ENCODE measurements around the gene CDH24. TPM values are rescaled to one million over a fixed set of nuclear protein-coding genes. Genes with fewer than 3 reads are reported as not detected.

The CDH24 gene
- total and polyA plus RNA-seq, 2 experiments from 2014 or later: 8.6 to 13.4 TPM

DNA sequence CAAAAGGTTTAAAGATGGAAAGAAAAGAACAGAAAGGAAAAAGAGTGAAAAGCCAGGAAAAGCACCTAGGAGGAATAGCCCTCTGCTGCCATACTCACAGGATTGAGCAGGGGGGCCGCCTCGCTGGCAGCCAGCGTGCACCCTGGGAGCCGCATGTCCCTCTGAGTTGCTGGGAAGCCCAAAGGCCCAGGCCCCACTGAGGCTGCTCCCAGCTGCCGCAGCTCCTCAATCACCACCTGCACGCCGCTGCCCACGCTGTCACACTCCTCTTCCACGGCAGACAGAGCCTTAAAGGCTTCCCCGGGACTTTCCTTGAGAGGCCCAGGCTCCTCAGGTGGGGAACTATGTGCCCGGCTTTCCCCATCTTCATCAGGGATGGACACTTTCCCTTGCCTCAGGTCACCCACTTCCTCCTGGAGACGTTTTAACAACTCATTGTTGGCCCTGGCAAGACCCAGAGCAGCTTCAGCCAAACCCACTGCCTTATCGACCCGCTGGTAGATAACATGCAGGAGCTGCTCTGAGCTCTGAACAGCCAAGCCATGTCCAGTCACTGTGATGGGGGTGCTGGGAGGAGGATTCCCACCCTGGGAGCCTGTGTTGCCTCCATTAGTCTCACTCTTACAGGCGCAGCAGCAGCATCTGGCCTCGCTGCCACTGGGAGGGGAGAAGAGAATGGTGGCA lies 58.8 kb downstream of the CDH24 start:
- no peak overlapping the region for H3K27ac ChIP-seq
- H3K36me3 ChIP-seq: no peaks in the 10 kb centered on the region
- H3K4me1 ChIP-seq (ENCODE audit: low read depth): peaks cover 7% of the 10 kb centered on the region
- DNase-seq (ENCODE audit: low read depth in 1 of 2, low spot score in 1 of 2): peak in 1 of 2 donors; percentile 40
- TF ChIP-seq, protein P1, sequence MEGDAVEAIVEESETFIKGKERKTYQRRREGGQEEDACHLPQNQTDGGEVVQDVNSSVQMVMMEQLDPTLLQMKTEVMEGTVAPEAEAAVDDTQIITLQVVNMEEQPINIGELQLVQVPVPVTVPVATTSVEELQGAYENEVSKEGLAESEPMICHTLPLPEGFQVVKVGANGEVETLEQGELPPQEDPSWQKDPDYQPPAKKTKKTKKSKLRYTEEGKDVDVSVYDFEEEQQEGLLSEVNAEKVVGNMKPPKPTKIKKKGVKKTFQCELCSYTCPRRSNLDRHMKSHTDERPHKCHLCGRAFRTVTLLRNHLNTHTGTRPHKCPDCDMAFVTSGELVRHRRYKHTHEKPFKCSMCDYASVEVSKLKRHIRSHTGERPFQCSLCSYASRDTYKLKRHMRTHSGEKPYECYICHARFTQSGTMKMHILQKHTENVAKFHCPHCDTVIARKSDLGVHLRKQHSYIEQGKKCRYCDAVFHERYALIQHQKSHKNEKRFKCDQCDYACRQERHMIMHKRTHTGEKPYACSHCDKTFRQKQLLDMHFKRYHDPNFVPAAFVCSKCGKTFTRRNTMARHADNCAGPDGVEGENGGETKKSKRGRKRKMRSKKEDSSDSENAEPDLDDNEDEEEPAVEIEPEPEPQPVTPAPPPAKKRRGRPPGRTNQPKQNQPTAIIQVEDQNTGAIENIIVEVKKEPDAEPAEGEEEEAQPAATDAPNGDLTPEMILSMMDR (IDR thresholded peaks at IDR 0.05; ENCODE audit: low read depth, low read length): no peak
- no peaks in the 10 kb centered on the region for H3K9me3 ChIP-seq (ENCODE audit: low read depth)
- H3K27me3 ChIP-seq: no peaks in the 10 kb centered on the region
- H3K4me3 ChIP-seq: no peak overlapping the region

DNA sequence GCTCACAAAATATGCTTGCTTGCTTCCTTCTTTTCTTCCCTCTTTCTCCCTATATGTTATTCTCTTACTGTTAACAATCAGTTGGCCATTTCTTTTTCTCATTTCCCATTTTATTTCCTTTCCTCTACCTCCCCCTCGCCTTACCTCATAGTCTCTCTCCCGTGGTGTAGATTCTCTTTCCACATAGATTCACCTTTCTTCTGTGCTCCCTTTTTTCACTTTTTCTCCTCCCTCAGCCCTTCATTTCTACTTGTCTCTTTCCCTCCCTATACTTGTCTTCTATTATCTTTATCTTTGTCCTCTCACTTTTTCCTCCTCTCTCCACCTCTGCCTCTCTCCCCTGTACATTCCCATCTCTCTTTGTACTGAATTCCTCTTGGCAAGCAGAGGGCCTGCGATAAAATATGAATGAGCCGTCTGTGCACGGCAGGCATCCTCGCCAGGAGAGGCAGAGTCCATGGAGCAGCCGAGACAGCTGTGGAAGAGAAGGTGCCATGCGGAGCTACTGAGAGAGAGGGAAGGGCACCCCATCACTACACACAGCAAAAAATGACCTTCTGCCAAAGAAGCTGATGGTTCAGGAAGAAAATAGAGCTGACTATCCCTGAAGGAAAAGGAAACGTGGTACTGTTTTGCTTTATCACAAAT lies 59.5 kb downstream of the CDH24 start:
- no peak overlapping the region for H3K4me3 ChIP-seq
- TF ChIP-seq, protein P1 (IDR thresholded peaks at IDR 0.05; ENCODE audit: low read depth, low read length): no peak
- DNase-seq (ENCODE audit: low read depth in 1 of 2, low spot score in 1 of 2): no peak
- no peaks in the 10 kb centered on the region for H3K36me3 ChIP-seq
- H3K27me3 ChIP-seq: no peaks in the 10 kb centered on the region
- H3K9me3 ChIP-seq (ENCODE audit: low read depth): no peaks in the 10 kb centered on the region
- H3K27ac ChIP-seq: no peak overlapping the region
- H3K4me1 ChIP-seq (ENCODE audit: low read depth): peaks cover 9% of the 10 kb centered on the region

Other genes starting within 250 kb of the CDH24 start
- 1.3 and 2.3 TPM in 2 replicates for gene SLC7A7, start 242.1 kb downstream of the CDH24 start, total RNA-seq
- 1.4 and 1.9 TPM in 2 replicates for gene SLC7A7, start 242.1 kb downstream of the CDH24 start, polyA plus RNA-seq
- gene MRPL52, start 227.6 kb downstream of the CDH24 start, total RNA-seq: 58.0 and 97.9 TPM in 2 replicates
- 246 and 259 TPM in 2 replicates for gene MRPL52, start 227.6 kb downstream of the CDH24 start, polyA plus RNA-seq
- 24.6 and 48.1 TPM in 2 replicates for gene MMP14, start 220.9 kb downstream of the CDH24 start, total RNA-seq
- gene MMP14, start 220.9 kb downstream of the CDH24 start, polyA plus RNA-seq: 1.8 and 6.3 TPM in 2 replicates
- gene LRP10, start 185.8 kb downstream of the CDH24 start, total RNA-seq: 40.8 and 47.1 TPM in 2 replicates
- gene LRP10, start 185.8 kb downstream of the CDH24 start, polyA plus RNA-seq: 58.6 and 62.7 TPM in 2 replicates
- 1.6 and 5.1 TPM in 2 replicates for gene REM2, start 174.3 kb downstream of the CDH24 start, total RNA-seq
- 2.7 and 7.1 TPM in 2 replicates for gene REM2, start 174.3 kb downstream of the CDH24 start, polyA plus RNA-seq
- 97.6 and 107 TPM in 2 replicates for gene RBM23, start 138.4 kb downstream of the CDH24 start, total RNA-seq
- gene RBM23, start 138.4 kb downstream of the CDH24 start, polyA plus RNA-seq: 93.4 and 94.7 TPM in 2 replicates
- gene PRMT5, start 128.1 kb downstream of the CDH24 start, total RNA-seq: 53.9 and 62.7 TPM in 2 replicates
- 131 and 134 TPM in 2 replicates for gene PRMT5, start 128.1 kb downstream of the CDH24 start, polyA plus RNA-seq
- gene HAUS4, start 100.4 kb downstream of the CDH24 start, total RNA-seq: 60.7 and 84.5 TPM in 2 replicates
- gene HAUS4, start 100.4 kb downstream of the CDH24 start, polyA plus RNA-seq: 28.3 and 59.7 TPM in 2 replicates
- gene AJUBA, start 75.0 kb downstream of the CDH24 start, total RNA-seq: 33.8 and 39.3 TPM in 2 replicates
- 18.9 and 19.9 TPM in 2 replicates for gene AJUBA, start 75.0 kb downstream of the CDH24 start, polyA plus RNA-seq
- 7.9 and 26.3 TPM in 2 replicates for gene C14orf93, start 47.4 kb downstream of the CDH24 start, total RNA-seq
- gene C14orf93, start 47.4 kb downstream of the CDH24 start, polyA plus RNA-seq: 6.7 and 10.5 TPM in 2 replicates
- 124 and 255 TPM in 2 replicates for gene PSMB5, start 22.6 kb downstream of the CDH24 start, total RNA-seq
- gene PSMB5, start 22.6 kb downstream of the CDH24 start, polyA plus RNA-seq: 304 and 326 TPM in 2 replicates
- gene PSMB11, start 15.3 kb downstream of the CDH24 start, total RNA-seq: 0.12 TPM in 1 of 2 replicates, not detected in the other
- gene PSMB11, start 15.3 kb downstream of the CDH24 start, polyA plus RNA-seq: not detected in 2 replicates
- 95.1 and 151 TPM in 2 replicates for gene ACIN1, start 37.6 kb upstream of the CDH24 start, total RNA-seq
- 41.0 and 45.5 TPM in 2 replicates for gene ACIN1, start 37.6 kb upstream of the CDH24 start, polyA plus RNA-seq
- 22.2 and 57.0 TPM in 2 replicates for gene C14orf119, start 38.0 kb upstream of the CDH24 start, total RNA-seq
- 105 and 120 TPM in 2 replicates for gene C14orf119, start 38.0 kb upstream of the CDH24 start, polyA plus RNA-seq
- gene CIROP, start 47.5 kb upstream of the CDH24 start, total RNA-seq: 0.15 TPM in 1 of 2 replicates, not detected in the other
- gene CIROP, start 47.5 kb upstream of the CDH24 start, polyA plus RNA-seq: not detected in 2 replicates
- not detected in 2 replicates for gene CEBPE, start 61.7 kb upstream of the CDH24 start, total RNA-seq
- gene CEBPE, start 61.7 kb upstream of the CDH24 start, polyA plus RNA-seq: not detected in 2 replicates
- 9.2 and 14.1 TPM in 2 replicates for gene SLC7A8, start 126.1 kb upstream of the CDH24 start, total RNA-seq
- gene SLC7A8, start 126.1 kb upstream of the CDH24 start, polyA plus RNA-seq: 12.6 and 14.0 TPM in 2 replicates
- gene RNF212B, start 180.4 kb upstream of the CDH24 start, total RNA-seq: not detected in 2 replicates
- 0.72 TPM in 1 of 2 replicates, not detected in the other for gene RNF212B, start 180.4 kb upstream of the CDH24 start, polyA plus RNA-seq
- 12.3 and 13.6 TPM in 2 replicates for gene HOMEZ, start 228.6 kb upstream of the CDH24 start, total RNA-seq
- 20.8 and 26.5 TPM in 2 replicates for gene HOMEZ, start 228.6 kb upstream of the CDH24 start, polyA plus RNA-seq
- gene PPP1R3E, start 245.3 kb upstream of the CDH24 start, total RNA-seq: 15.5 and 16.9 TPM in 2 replicates
- gene PPP1R3E, start 245.3 kb upstream of the CDH24 start, polyA plus RNA-seq: 14.2 and 17.9 TPM in 2 replicates
- gene BCL2L2, start 249.3 kb upstream of the CDH24 start, total RNA-seq: 28.6 and 40.7 TPM in 2 replicates
- 5.8 and 7.4 TPM in 2 replicates for gene BCL2L2, start 249.3 kb upstream of the CDH24 start, polyA plus RNA-seq

Measured in cardiac muscle cell (in vitro differentiated cells and primary cell).